GM19468 (cell line): Measurements from ENCODE around the gene DAZAP1.

Experiments used
- ATAC-seq: cut with Tn5 transposase; IDR thresholded peaks from one replicate; pipeline ENCODE4 v1.9.1; 2021; ENCODE audit warnings: mild to moderate bottlenecking, moderate library complexity, moderate number of reproducible peaks; ENCODE audit not compliant: unreplicated experiment; ENCODE audit errors: extremely low read depth

The DAZAP1 gene

DNA sequence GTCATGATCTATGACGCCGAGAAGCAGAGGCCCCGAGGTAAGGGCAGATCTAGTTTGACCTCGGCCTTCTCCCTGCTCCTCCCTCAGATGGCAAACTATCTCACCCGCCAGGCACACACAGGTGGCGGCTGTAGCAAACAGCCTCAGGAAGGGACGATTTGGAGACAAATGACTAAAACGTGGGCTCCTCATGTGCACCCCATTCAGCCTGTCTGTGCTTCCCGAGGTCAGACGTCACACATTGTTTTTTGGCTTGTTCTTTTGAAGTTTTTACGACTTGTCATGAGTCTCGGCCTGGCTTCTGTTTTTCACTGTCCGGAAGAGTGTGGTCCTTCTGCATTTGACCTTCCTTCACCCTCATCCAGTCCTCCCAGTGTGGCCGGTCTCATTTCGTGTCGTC, 15.0 kb downstream of the DAZAP1 start:
- no peak for ATAC-seq

DNA sequence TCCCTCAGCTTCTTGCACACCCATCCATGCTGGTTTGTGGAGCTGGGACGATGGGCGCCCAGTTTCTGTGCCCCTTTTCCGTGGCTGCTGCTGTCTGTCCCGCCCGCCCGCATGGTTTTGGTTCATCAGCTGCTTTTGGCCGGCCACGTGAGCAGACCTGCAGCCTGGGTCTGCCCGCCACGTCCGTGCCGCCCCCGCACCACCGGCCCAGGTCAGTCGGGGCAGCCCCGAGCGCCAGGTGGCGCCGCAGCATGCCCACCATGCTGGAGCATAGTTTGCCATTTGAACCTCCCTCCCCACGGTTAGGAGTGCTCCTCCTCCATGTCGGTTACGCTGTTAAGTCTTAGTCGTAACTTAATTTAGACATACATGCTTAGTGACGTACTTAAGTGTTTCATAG, 15.6 kb downstream of the DAZAP1 start:
- ATAC-seq: no peak

- ATAC-seq: no peak
These were observed 16.2 kb downstream of the DAZAP1 start for GRCh38 chr19:1423436-1424191.

GRCh38 chr19:1424192-1424955, 17.0 kb downstream of the DAZAP1 start:
- ATAC-seq: no peak

GRCh38 chr19:1425102-1425837, 17.9 kb downstream of the DAZAP1 start:
- ATAC-seq: no peak

DNA sequence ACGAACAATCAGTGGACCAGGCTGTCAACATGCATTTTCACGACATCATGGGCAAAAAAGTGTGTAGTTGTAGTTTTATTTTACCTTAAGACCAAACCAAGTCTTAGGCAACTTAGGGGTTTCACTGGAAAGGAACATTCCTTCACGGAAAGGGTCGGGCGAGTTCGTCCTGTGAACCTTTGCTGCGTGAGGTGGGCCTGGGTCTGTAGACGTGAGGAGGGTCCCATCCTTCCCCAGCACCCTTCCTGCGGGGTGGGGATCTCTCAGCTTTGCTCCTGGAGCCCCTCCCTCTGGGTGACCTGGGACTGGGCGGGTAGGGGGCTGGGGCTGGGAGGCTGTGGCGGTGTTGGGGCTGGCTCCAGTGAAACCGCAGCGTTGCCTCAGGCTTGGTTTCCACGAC, 18.5 kb downstream of the DAZAP1 start:
- ATAC-seq: no peak

DNA sequence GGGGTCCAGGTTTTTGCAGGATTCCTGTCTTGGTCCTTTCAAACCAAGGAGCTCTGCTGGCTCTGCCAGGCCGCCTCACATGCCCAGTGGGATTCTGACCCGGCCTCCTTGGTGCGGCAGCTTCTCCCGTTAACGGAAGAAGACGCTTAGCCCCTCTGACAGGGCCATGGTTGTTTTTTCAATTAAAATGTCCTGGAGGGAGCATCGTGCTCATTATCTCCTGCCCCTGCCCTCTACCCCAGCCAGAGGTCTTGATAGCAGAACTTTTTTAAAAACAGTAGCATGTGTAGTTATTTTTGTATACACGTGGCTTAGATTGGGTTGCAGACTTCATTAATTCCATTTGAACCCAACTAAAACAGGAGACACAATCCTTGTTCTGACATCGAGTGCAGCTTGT, 19.4 kb downstream of the DAZAP1 start:
- ATAC-seq: no peak

GRCh38 chr19:1427221-1427920, 20.0 kb downstream of the DAZAP1 start:
- no peak for ATAC-seq

- ATAC-seq: no peak
These were observed 21.5 kb downstream of the DAZAP1 start for GRCh38 chr19:1428738-1429391.

DNA sequence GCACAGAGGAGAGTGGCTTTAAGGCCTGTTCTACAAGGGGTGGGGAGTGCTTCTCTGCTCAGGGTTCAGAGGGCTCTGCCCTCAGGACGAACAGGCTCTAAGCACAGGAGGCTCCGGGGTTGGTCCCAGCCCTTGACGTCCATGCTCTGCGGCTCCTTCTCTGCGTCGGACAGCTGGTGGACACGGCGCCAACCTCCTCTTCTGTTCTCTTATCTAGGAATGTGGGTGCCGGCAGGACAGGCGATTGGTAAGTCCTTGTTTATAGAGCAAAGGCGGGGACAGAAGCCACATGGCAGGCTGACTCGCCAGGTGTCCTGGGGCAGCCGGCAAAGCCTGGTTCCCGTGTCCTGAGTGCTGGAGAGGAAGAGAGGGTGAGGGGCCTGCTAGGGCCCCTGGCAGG, 22.4 kb downstream of the DAZAP1 start:
- ATAC-seq: no peak

DNA sequence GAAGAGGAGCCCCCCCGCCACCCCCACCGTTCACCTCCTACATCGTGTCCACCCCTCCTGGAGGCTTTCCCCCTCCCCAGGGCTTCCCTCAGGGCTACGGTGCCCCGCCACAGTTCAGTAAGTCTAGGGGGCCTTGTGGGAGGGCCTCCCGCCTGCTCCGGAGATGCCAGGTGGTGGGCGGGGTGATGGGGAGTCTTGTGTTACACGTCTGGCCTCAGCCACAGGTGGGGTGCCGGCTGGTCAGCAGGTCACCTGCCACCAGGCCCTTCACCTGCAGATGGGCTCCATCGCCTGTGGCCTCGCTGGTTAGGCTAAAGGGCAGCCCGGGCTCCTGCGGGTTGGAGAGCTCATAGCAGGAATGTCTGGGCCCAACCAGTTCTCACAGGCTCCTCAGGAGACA, 22.9 kb downstream of the DAZAP1 start:
- ATAC-seq: no peak

DNA sequence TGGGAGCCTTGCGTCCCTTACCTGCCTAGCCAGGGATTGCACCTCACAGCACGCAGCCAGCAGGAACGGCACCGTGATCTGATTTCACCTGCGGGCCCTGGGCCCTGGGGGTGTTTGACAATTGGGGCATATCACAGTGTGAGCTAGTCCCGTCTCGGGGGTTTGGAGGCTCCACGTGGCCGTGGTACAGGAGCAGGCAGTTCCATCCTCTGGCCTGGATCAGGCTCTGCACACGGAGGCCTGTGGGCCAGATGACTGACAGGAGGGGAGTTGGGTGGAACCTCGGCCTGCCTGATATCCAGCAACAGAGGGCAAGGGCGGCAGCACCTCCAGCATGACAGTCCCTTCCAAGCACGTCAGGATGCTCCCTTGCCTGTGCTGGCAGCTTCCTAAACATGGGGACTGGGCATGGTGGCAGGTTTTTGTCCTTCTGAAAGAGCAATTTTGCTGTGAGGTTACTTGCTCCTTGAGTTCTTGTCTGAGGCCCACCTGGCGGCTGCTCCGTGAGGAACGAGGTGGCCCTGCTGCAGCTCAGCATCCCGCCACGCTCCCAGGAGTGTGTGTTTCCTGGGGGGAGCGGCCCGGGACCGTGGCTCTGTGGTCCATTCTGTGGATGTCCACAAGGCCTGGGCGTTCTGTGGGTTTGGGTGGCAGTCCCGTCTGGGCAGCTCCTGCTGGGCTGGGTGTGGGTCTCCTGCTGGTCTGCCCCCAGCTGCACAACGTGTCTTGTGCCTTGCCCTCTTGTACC, 24.5 kb downstream of the DAZAP1 start:
- no peak for ATAC-seq

- no peak for ATAC-seq
These were observed 25.1 kb downstream of the DAZAP1 start for GRCh38 chr19:1432507-1432887.

DNA sequence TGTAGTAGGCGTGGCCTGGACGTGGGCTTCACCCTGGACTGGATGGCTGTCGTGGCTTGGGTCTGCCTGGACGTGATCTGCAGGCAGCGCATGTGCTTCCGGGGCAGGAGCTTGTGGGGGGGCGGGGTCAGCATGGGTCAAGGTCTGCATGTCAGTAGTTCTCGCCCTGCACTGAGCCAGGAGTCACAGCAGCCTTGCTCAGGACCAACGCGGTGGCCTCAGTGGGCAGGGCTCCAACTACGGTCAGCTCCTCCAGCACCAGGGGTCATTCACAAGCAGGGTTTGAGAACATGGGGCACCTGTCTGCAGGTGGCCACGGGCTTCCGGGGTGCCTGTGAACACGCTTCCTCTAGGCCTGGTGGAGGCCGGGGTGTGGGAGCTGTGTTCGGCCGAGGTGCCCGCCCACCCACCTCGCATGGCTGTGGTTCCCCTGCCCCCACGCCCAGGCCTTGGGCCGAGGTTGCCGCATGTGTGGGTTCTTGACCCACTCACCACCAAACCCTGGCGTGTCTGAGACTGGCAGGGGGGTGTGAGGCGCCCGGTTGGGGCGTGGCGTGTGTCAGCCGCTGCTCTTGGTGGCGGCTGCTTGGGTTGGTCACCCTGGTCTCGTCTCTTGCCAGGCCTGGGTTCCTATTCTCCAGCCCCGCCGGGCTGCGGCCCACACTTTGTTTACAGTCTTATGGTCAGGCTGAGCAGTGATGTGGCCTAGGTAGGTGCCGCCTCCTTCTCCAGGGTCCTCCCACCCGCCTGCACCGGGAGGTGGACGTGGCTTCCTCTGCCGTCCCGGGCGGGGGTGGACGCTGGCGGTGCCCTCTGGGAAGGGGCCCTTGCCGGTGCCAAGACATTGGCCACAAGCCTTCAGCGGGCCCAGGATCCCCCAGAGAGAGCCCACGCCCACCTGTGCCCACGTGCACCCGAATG, 26.0 kb downstream of the DAZAP1 start:
- ATAC-seq: no peak

- ATAC-seq: no peak
These were observed 26.6 kb downstream of the DAZAP1 start for GRCh38 chr19:1434040-1434366.

GRCh38 chr19:1434577-1435060, 27.2 kb downstream of the DAZAP1 start:
- no peak for ATAC-seq

DNA sequence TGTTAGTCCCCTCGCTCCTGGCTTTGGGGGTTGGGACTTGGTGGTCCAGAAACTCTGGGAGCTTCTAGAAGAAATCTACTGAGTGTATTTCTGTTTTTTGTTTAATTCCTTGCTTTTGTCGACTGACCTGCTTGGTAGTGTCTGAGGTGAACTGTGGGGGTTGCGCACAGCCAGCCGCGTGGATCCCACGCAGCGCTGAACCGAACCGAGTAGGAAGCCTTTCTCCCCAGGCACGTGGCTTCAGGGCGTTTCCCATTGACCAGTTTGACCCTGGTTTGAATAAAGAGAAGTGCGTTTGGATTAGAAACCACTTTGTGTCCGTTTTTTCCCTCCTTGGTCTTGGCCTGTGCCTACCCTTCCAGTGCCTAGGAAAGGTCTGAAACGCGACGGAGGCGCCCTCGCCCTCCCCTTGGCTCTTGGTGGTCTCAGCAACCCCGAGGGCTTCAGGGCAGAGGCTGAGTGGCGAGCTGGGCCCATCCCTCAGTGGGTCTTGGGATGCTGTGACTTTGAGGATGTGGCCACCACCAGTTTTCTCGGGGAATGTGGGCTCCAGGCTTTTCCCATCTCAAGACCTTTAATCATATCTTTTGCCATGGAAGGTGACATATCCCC, 28.1 kb downstream of the DAZAP1 start:
- ATAC-seq: no peak

DNA sequence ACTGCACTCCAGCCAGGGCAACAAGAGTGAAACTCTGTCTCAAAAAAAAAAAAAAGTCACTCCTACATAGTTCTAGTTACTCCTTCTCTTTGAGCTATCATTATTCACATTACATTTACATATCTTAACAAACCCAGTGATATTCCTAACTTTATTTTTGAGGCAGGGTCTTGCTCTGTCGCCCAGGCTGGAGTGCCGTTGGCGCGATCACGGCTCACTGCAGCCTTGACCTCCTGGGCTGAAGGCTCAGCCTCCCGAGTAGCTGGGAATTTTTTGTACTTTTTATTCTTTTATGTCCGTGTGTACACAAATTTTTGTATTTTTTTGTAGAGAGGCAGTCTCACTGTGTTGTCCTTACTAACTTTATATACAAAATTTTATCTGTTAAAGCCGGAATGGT, 30.2 kb downstream of the DAZAP1 start:
- no peak for ATAC-seq
